Adrenal gland (tissue), 12 donors: ENCODE results near the gene XRCC1. TPM values are rescaled to one million over a fixed set of nuclear protein-coding genes. Genes with fewer than 3 reads are reported as not detected.

Experiments used
- DNase-seq, 7 donors: peaks; one replicate each; pipeline ENCODE4 v3.0.0-alpha.2; 2019 to 2020
- H3K27ac ChIP-seq, 5 donors: fragments of 200-600 bp; sonication (generic) in 4 of 5; 1 replicate in 3 of 5; 2 replicates in 2 of 5; pipeline versions ENCODE4 v1.5.1 to v1.8.0; 2016 to 2020; ENCODE audit warnings: mild to moderate bottlenecking in 1 of 5
- H3K27me3 ChIP-seq: fragments of 200-600 bp; 2 replicates; pipeline ENCODE4 v1.8.0; 2021
- H3K36me3 ChIP-seq, 2 donors: fragments of 200-600 bp; replicated peaks in 1 of 2; 1 replicate in 1 of 2; 2 replicates in 1 of 2; pipeline versions ENCODE4 v1.5.1 to v1.8.0; 2018 to 2022
- H3K4me1 ChIP-seq, 2 donors: fragments of 200-600 bp; replicated peaks in 1 of 2; 1 replicate in 1 of 2; 2 replicates in 1 of 2; pipeline versions ENCODE4 v1.5.1 to v1.8.0; 2018 to 2021
- H3K4me3 ChIP-seq, 4 donors: fragments of 200-600 bp; sonication (generic) in 3 of 4; one replicate each; pipeline ENCODE4 v1.5.1; 2016 to 2018
- H3K9me3 ChIP-seq, 3 donors: fragments of 200-600 bp; sonication (generic) in 1 of 3; replicated peaks in 1 of 3; 1 replicate in 2 of 3; 2 replicates in 1 of 3; pipeline versions ENCODE4 v1.5.1 to v1.8.0; 2016 to 2021
- CTCF ChIP-seq, 6 experiments: fragments of 450-650 bp in 4 of 6; fragments of 200-600 bp in 2 of 6; sonication (generic) in 1 of 6; IDR thresholded peaks; 1 replicate in 5 of 6; 2 replicates in 1 of 6; pipeline versions ENCODE4 v1.5.1 to v1.8.0; 2016 to 2021; ENCODE audit warnings: antibody characterized with exemption in 6 of 6, mild to moderate bottlenecking in 2 of 6, moderate library complexity in 1 of 6
- POLR2A ChIP-seq, 2 donors: fragments of 450-650 bp; IDR thresholded peaks; one replicate each; pipeline ENCODE4 v1.6.1; 2017; ENCODE audit warnings: antibody characterized with exemption in 2 of 2, mild to moderate bottlenecking in 2 of 2, moderate library complexity in 1 of 2
- WGBS, 4 donors: extraction: QIAGEN DNeasy Blood & Tissue Kit in 2 of 4; methylation state at CpG; one replicate each; pipeline versions ENCODE4 v1.1.5 to v1.1.7; 2013 to 2017; 5-methylcytosine and 5-hydroxymethylcytosine counted together
- intact Hi-C, 2 donors: fragments of 100-400 bp; cut with DNase I; formaldehyde crosslinking; loops; one replicate each; pipeline versions ENCODE4 v1.14.1 to v1.15.0; 2022 to 2023
- polyA plus RNA-seq, 3 donors: library from polyadenylated mRNA; stranded (reverse); fragments of 200-250 nt in 2 of 3; fragments of 350-450 nt in 1 of 3; fragmentation: Illumina TruSeq in 1 of 3; extraction: RNeasy Lipid Tissue Mini Kit (QIAGEN cat#74804) in 1 of 3; gene quantifications; one replicate each; pipeline ENCODE4 v1.2.3, GENCODE V29; 2013 to 2014
- total RNA-seq, 9 donors: library from RNA; depleted of rRNA in 4 of 9; stranded (reverse); fragments of >200 nt in 4 of 9; fragments of 120-200 nt in 1 of 9; fragmentation: NEBNext Ultra II Directional in 1 of 9; extraction: Animal tissue kit (Norgen Biotek cat#: 25700) in 1 of 9; gene quantifications; one replicate each; pipeline versions ENCODE4 v1.1.0 to v1.2.4, GENCODE V29; 2013 to 2023
- donor health status: healthy with polysubstance abuse.
- donor health status: Bipolar disorder and iron deficiency.
- donor health status: DM: yes; HTN: yes; CAD: no.
- donor health status: DM: no; HTN: no; CAD: no.
- donor health status: DM: no; HTN: no; CAD: no.
- donor health status: DM: yes; HTN: yes; CAD: no.

The XRCC1 gene
- total and polyA plus RNA-seq, 12 donors, result 15.7 to 37.2 (median 29.5) TPM

DNA sequence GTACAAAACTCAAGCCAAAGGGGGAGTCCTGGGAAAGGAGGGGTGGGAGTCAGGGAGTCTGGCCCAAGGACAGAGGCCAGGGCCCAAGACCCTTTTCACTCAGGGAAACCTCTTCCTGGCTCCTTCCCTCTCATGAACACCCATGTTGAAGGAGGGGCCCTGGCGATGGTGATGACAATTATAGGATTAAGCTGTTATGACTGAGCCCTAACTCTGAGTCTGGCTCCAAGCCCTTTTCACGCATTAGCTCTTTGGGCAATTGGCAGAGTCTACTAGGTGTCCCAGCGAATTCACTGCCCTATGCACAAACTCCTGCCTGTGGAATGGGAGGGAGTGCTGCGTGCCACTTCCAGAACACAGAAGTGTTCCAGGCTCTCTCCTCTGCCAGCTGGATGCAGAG lies 21.7 kb downstream of the XRCC1 start:
- Histone ChIP-seq H3K27me3 (no peaks in the 10 kb centered on the region), H3K36me3 (peaks cover 0 to 43% of the 10 kb centered on the region in 2 donors), H3K4me3 (no peak overlapping the region), H3K9me3 (no peaks in the 10 kb centered on the region), H3K4me1 (peaks cover 7 to 10% of the 10 kb centered on the region in 2 donors), H3K27ac (no peak overlapping the region)
- TF ChIP-seq POLR2A (IDR thresholded peaks at IDR 0.05) (no peak), CTCF (IDR thresholded peaks at IDR 0.05) (no peak)
- no peak for DNase-seq
- 82 to 96% (median 90%) methylated on average over 3 to 4 of the region's 4 CpGs for WGBS, 4 donors
- intact Hi-C loops, result loop anchor here in 1 of 2 donors (5.0 kb wide), 1 partner anchor 99 kb away; no protein-coding TSS in a partner anchor

DNA sequence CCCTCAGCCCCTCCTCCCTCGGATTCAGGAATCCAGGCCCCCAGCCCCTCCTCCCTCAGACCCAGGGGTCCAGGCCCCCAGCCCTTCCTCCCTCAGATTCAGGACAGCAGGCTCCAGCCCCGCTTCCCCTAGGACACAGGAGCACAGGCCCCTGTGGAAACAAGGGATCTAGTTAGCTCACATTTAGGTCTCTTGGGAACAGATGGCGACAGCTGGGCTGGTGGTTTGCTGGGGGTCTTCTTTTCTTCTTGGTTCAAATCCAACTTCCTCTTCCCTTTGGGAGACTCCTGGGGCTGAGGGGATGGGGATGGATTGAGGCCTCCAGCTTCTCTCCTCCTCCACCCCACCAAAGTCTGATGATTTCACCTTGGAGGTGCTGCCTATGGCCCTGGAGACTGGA lies 22.7 kb downstream of the XRCC1 start:
- Histone ChIP-seq H3K4me1 (peaks cover 0 to 5% of the 10 kb centered on the region in 2 donors), H3K4me3 (no peak overlapping the region), H3K9me3 (no peaks in the 10 kb centered on the region), H3K36me3 (peaks cover 0 to 43% of the 10 kb centered on the region in 2 donors), H3K27me3 (no peaks in the 10 kb centered on the region), H3K27ac (no peak overlapping the region)
- whole genome bisulfite sequencing, 4 donors, result 84 to 100% (median 97%) methylated on average over 2 to 3 of the region's 3 CpGs
- no peak for DNase-seq
- intact Hi-C loops, result loop anchor here in 1 of 2 donors (5.0 kb wide), 1 partner anchor 100 kb away; no protein-coding TSS in a partner anchor
- TF ChIP-seq POLR2A (IDR thresholded peaks at IDR 0.05) (no peak), CTCF (IDR thresholded peaks at IDR 0.05) (no peak)

GRCh38 chr19:43552198-43552450 lies 23.2 kb downstream of the XRCC1 start:
- H3K9me3 ChIP-seq, result no peaks in the 10 kb centered on the region
- peaks cover 0 to 5% of the 10 kb centered on the region in 2 donors for H3K4me1 ChIP-seq
- DNase-seq, result no peak
- H3K4me3 ChIP-seq, result no peak overlapping the region
- intact Hi-C loops, result loop anchor here in 1 of 2 donors (5.0 kb wide), 1 partner anchor 100 kb away; no protein-coding TSS in a partner anchor
- peaks cover 0 to 43% of the 10 kb centered on the region in 2 donors for H3K36me3 ChIP-seq
- no peaks in the 10 kb centered on the region for H3K27me3 ChIP-seq
- WGBS, 4 donors, result 77 to 87% (median 84%) methylated on average over 2 to 3 of the region's 3 CpGs
- TF ChIP-seq CTCF (IDR thresholded peaks at IDR 0.05) (no peak), POLR2A (IDR thresholded peaks at IDR 0.05) (no peak)
- no peak overlapping the region for H3K27ac ChIP-seq

- 90 to 93% (median 91%) methylated on average over 22 to 23 of the region's 23 CpGs for WGBS, 4 donors
- no peak for DNase-seq
- Histone ChIP-seq H3K4me1 (no peaks in the 10 kb centered on the region), H3K9me3 (no peaks in the 10 kb centered on the region), H3K27me3 (no peaks in the 10 kb centered on the region), H3K36me3 (peaks cover 0 to 43% of the 10 kb centered on the region in 2 donors), H3K27ac (no peak overlapping the region), H3K4me3 (no peak overlapping the region)
- intact Hi-C loops, result loop anchor here in 1 of 2 donors (5.0 kb wide), 1 partner anchor 101 kb away; no protein-coding TSS in a partner anchor
- TF ChIP-seq POLR2A (IDR thresholded peaks at IDR 0.05) (no peak), CTCF (IDR thresholded peaks at IDR 0.05) (no peak)
Measured at GRCh38 chr19:43551399-43552197, 23.7 kb downstream of the XRCC1 start.
